Thymus (tissue), 11 donors: ENCODE results near the gene ERP44. TPM values are rescaled to one million over a fixed set of nuclear protein-coding genes. Genes with fewer than 3 reads are reported as not detected.

Source experiments
- DNase-seq, 9 donors: peaks; one replicate each; pipeline ENCODE4 v3.0.0-alpha.2; 2013; ENCODE audit warnings: low spot score in 9 of 9, low read depth in 6 of 9, missing footprints in 1 of 9
- H3K27ac ChIP-seq, 2 donors: one replicate each; pipeline ENCODE4 v1.5.1; 2013; ENCODE audit warnings: control low read depth in 1 of 2, low read depth in 1 of 2, low read length in 1 of 2, mild to moderate bottlenecking in 1 of 2, moderate library complexity in 1 of 2
- H3K27me3 ChIP-seq, 2 donors: one replicate each; pipeline ENCODE4 v1.5.1; 2013; ENCODE audit warnings: low read length in 1 of 2; ENCODE audit not compliant: control insufficient read depth in 2 of 2, insufficient read depth in 1 of 2
- H3K36me3 ChIP-seq, 2 donors: one replicate each; pipeline ENCODE4 v1.5.1; 2013; ENCODE audit warnings: low read length in 1 of 2, mild to moderate bottlenecking in 1 of 2, moderate library complexity in 1 of 2; ENCODE audit not compliant: control insufficient read depth in 2 of 2, insufficient read depth in 2 of 2
- H3K4me1 ChIP-seq, 2 donors: one replicate each; pipeline ENCODE4 v1.5.1; 2013; ENCODE audit warnings: low read length in 2 of 2; ENCODE audit not compliant: control insufficient read depth in 2 of 2, insufficient read depth in 2 of 2
- H3K4me3 ChIP-seq, 2 donors: one replicate each; pipeline ENCODE4 v1.5.1; 2013; ENCODE audit warnings: low read length in 2 of 2, control low read depth in 1 of 2, mild to moderate bottlenecking in 1 of 2
- H3K9me3 ChIP-seq, 2 donors: one replicate each; pipeline ENCODE4 v1.5.1; 2013; ENCODE audit warnings: low read length in 1 of 2, mild to moderate bottlenecking in 1 of 2; ENCODE audit not compliant: control insufficient read depth in 2 of 2, insufficient read depth in 1 of 2
- WGBS: extraction: QIAGEN DNeasy Blood & Tissue Kit; methylation state at CpG from one replicate; pipeline ENCODE4 v1.1.7; 2013; 5-methylcytosine and 5-hydroxymethylcytosine counted together
- polyA plus RNA-seq: library from polyadenylated mRNA; stranded (reverse); fragments of 200-250 nt; gene quantifications from one replicate; pipeline ENCODE4 v1.2.3, GENCODE V29; 2013
- total RNA-seq: library from RNA; stranded (reverse); fragments of 120-200 nt; gene quantifications from one replicate; pipeline ENCODE4 v1.2.4, GENCODE V29; 2013
- donor health status: healthy.

ERP44 gene
- total and polyA plus RNA-seq, 2 donors, result 13.7 to 18.2 TPM

- H3K27me3 ChIP-seq, result no peaks in the 10 kb centered on the region
- DNase-seq, result no peak
- H3K27ac ChIP-seq, result no peak overlapping the region
- no peaks in the 10 kb centered on the region for H3K9me3 ChIP-seq
- no peak overlapping the region for H3K4me3 ChIP-seq
- no peaks in the 10 kb centered on the region for H3K4me1 ChIP-seq
- peaks cover 0 to 25% of the 10 kb centered on the region in 2 donors for H3K36me3 ChIP-seq
- WGBS, result 97% methylated on average over 5 of the region's 5 CpGs
Observed at GRCh38 chr9:100020121-100020795, 78.5 kb downstream of the ERP44 start.

GRCh38 chr9:100019541-100019940 lies 79.3 kb downstream of the ERP44 start:
- Histone ChIP-seq H3K27me3 (no peaks in the 10 kb centered on the region), H3K9me3 (no peaks in the 10 kb centered on the region), H3K36me3 (peaks cover 0 to 26% of the 10 kb centered on the region in 2 donors), H3K4me1 (no peaks in the 10 kb centered on the region), H3K4me3 (no peak overlapping the region), H3K27ac (no peak overlapping the region)
- DNase-seq, result no peak
- 98% methylated on average over 1 of the region's 1 CpG for WGBS

GRCh38 chr9:100014846-100015245 lies 84.0 kb downstream of the ERP44 start:
- Histone ChIP-seq H3K4me3 (no peak overlapping the region), H3K27ac (no peak overlapping the region), H3K9me3 (no peaks in the 10 kb centered on the region), H3K4me1 (no peaks in the 10 kb centered on the region), H3K36me3 (peaks cover 0 to 23% of the 10 kb centered on the region in 2 donors), H3K27me3 (no peaks in the 10 kb centered on the region)
- no peak for DNase-seq

- Histone ChIP-seq H3K9me3 (no peaks in the 10 kb centered on the region), H3K27me3 (no peaks in the 10 kb centered on the region), H3K27ac (no peak overlapping the region), H3K4me1 (no peaks in the 10 kb centered on the region), H3K4me3 (no peak overlapping the region), H3K36me3 (peaks cover 0 to 19% of the 10 kb centered on the region in 2 donors)
- 98% methylated on average over 2 of the region's 2 CpGs for WGBS
- no peak for DNase-seq
Observed at GRCh38 chr9:100013573-100013972, 85.2 kb downstream of the ERP44 start.

- Histone ChIP-seq H3K27me3 (no peaks in the 10 kb centered on the region), H3K4me1 (no peaks in the 10 kb centered on the region), H3K9me3 (no peaks in the 10 kb centered on the region), H3K36me3 (peaks cover 0 to 14% of the 10 kb centered on the region in 2 donors), H3K27ac (no peak overlapping the region), H3K4me3 (no peak overlapping the region)
- no peak for DNase-seq
Observed at GRCh38 chr9:100012279-100012678, 86.5 kb downstream of the ERP44 start.

GRCh38 chr9:100011062-100011681 lies 87.6 kb downstream of the ERP44 start:
- Histone ChIP-seq H3K27me3 (no peaks in the 10 kb centered on the region), H3K36me3 (peaks cover 0 to 10% of the 10 kb centered on the region in 2 donors), H3K27ac (no peak overlapping the region), H3K4me3 (no peak overlapping the region), H3K4me1 (no peaks in the 10 kb centered on the region), H3K9me3 (no peaks in the 10 kb centered on the region)
- WGBS, result 59% methylated on average over 1 of the region's 1 CpG
- peak in 8 of 9 donors; percentile 24 to 72 (median 46) for DNase-seq

- WGBS, result 98% methylated on average over 5 of the region's 5 CpGs
- DNase-seq, result no peak
- Histone ChIP-seq H3K9me3 (peaks cover 0 to 10% of the 10 kb centered on the region in 2 donors), H3K27ac (no peak overlapping the region), H3K4me1 (no peaks in the 10 kb centered on the region), H3K27me3 (no peaks in the 10 kb centered on the region), H3K4me3 (no peak overlapping the region), H3K36me3 (peaks cover 15 to 20% of the 10 kb centered on the region in 2 donors)
Observed at GRCh38 chr9:99999797-100000196, 99.0 kb downstream of the ERP44 start.

- DNase-seq, result no peak
- Histone ChIP-seq H3K36me3 (peaks cover 8 to 12% of the 10 kb centered on the region in 2 donors), H3K9me3 (peaks cover 0 to 6% of the 10 kb centered on the region in 2 donors), H3K27me3 (no peaks in the 10 kb centered on the region), H3K27ac (no peak overlapping the region), H3K4me3 (no peak overlapping the region), H3K4me1 (no peaks in the 10 kb centered on the region)
- 97% methylated on average over 26 of the region's 26 CpGs for WGBS
Observed at GRCh38 chr9:99998866-99999265, 99.9 kb downstream of the ERP44 start.

- no peak for DNase-seq
- WGBS, result 96% methylated on average over 22 of the region's 22 CpGs
Observed at GRCh38 chr9:99998266-99998665, 100.5 kb downstream of the ERP44 start.

More at GRCh38 chr9:99998266-99998665, 100.5 kb downstream of the ERP44 start:
- H3K27ac ChIP-seq, result no peak overlapping the region
- H3K36me3 ChIP-seq, result peaks cover 2 to 6% of the 10 kb centered on the region in 2 donors
- H3K9me3 ChIP-seq, result peaks cover 0 to under 1% of the 10 kb centered on the region in 2 donors
- H3K4me3 ChIP-seq, result no peak overlapping the region
- no peaks in the 10 kb centered on the region for H3K4me1 ChIP-seq
- H3K27me3 ChIP-seq, result no peaks in the 10 kb centered on the region
